ENCODE data around the gene RELA.
A peak's percentile ranks its signal among the peaks of the same experiment; 100 is the strongest.

Gene RELA

GRCh38 chr11:65637794-65638419 lies 24.8 kb downstream of the RELA start, which contains the start of gene SIPA1:
SIPA1 (plus strand) TSS chr11:65638101; CDS start chr11:65640922, 2,821 bp downstream.
- CTCF ChIA-PET: interaction anchor here (1.0 to 5.7 kb wide), 15 partner anchors 9 to 222 kb away, joined by 3 to 54 read pairs (median 6); partner anchors contain the start of genes MUS81, RELA and ZNRD2
- peak; percentile 26 for TF ChIP-seq CTCF (IDR thresholded peaks at IDR 0.05; ENCODE audit: control extremely low read depth, extremely low read depth, low read depth, missing control alignments)
- POLR2A ChIA-PET: interaction anchor here (1.0 to 5.2 kb wide), 3 partner anchors 14 to 50 kb away, joined by 3 to 31 read pairs (median 3); no protein-coding TSS in a partner anchor
- DNase-seq (ENCODE audit: extremely low spot score): peak; percentile 90

DNA sequence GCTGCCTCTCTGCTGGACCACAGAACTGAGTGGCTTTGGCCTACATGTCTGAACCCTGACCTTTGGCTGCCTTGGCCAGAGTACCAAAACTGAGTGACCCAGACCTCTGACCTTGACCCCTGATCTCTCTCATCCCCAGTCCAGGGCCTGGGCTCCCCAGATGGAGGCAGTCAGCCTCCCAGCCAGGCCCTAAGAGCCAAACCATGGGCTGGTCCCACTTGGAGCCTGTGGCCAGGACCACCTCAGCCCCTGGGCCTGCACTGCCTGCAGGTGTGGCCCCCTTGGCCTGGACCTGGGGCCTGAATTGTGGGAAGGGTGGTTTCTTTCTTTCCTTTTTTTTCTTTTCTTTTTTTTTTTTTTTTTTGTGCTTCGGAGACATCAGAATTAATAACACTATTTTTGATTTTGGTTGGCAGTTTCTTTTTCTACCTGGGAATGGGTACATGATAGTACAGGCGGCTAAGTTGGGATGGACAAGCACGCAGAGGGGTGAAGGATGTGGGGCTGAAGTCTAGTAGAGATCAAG lies 25.6 kb downstream of the RELA start:
- ChIA-PET CTCF (interaction anchor here (1.2 to 5.7 kb wide), 5 partner anchors 8 to 221 kb away, joined by 3 to 54 read pairs (median 6); no protein-coding TSS in a partner anchor), POLR2A (interaction anchor here (0.7 to 5.2 kb wide), 3 partner anchors 12 to 49 kb away, joined by 3 to 31 read pairs (median 3); no protein-coding TSS in a partner anchor)
- no peak for DNase-seq (ENCODE audit: extremely low spot score)
- TF ChIP-seq CTCF (IDR thresholded peaks at IDR 0.05; ENCODE audit: control extremely low read depth, extremely low read depth, low read depth, missing control alignments): no peak

DNA sequence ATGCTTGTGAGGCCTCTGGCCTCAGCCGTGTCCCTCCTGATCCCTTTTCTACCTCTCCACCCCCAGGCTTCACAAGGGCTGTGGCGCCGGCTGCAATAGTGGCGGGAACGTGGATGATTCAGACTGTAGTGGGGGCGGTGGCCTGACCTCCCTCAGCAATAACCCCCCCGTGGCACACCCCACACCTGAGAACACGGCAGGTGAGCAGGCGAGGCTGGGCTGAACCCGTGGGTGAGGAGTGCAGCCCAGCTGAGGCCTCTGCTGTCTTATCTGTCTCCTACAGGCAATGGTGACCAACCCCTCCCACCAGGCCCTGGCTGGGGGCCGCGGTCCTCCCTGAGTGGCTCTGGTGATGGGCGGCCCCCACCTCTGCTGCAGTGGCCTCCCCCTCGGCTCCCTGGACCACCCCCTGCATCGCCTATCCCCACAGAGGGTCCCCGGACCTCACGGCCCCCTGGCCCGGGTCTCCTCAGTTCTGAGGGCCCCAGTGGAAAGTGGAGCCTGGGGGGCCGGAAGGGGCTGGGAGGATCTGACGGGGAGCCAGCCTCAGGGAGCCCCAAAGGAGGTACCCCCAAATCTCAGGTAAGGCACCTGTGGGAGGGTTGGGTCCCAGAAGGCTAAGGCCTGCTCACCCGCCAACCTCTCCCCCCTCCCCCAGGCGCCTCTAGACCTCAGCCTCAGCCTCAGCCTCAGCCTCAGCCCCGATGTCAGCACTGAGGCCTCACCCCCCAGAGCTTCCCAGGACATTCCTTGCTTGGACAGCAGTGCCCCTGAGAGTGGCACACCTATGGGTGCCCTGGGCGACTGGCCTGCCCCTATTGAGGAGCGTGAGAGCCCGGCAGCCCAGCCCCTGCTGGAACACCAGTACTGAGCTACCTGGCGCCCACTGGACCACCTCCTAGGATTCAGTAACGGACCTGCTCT lies 26.3 kb downstream of the RELA start:
- no peak for TF ChIP-seq CTCF (IDR thresholded peaks at IDR 0.05; ENCODE audit: control extremely low read depth, extremely low read depth, low read depth, missing control alignments)
- POLR2A ChIA-PET: interaction anchor here (0.7 kb wide), 1 partner anchor 11 kb away, joined by 3 read pairs; no protein-coding TSS in a partner anchor
- no peak for DNase-seq (ENCODE audit: extremely low spot score)
- CTCF ChIA-PET: interaction anchor here (1.0 kb wide), 1 partner anchor 10 kb away, joined by 3 read pairs; no protein-coding TSS in a partner anchor

DNA sequence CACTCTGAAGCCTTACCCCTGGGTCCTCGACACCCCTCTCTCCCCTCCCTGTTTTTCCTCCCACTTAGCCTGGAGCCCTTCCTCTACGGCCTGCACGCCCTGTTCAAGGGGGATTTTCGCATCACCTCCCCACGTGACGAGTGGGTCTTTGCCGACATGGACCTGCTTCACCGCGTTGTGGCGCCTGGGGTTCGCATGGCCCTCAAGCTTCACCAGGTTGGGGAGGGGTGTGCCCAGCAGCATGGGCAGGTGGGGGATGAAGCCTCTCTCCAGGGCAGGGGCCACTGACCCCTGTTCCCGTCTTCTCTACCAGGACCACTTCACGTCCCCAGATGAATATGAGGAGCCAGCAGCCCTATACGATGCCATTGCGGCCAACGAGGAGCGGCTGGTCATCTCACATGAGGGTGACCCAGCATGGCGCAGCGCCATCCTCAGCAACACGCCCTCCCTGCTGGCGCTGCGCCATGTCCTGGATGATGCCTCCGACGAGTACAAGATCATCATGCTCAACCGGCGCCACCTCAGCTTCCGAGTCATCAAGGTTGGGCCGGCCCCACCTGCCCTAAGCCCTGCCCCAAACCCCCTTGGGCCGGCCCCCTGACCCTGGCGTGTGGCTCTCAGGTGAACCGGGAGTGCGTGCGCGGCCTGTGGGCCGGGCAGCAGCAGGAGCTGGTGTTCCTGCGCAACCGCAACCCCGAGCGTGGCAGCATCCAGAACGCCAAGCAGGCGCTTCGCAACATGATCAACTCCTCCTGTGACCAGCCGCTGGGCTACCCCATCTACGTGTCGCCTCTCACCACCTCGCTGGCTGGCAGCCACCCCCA lies 27.6 kb downstream of the RELA start:
- DNase-seq (ENCODE audit: extremely low spot score): no peak
- POLR2A ChIA-PET: no interaction called here
- CTCF ChIA-PET: interaction anchor here (1.0 kb wide), 1 partner anchor 8 kb away, joined by 3 read pairs; no protein-coding TSS in a partner anchor
- no peak for TF ChIP-seq CTCF (IDR thresholded peaks at IDR 0.05; ENCODE audit: control extremely low read depth, extremely low read depth, low read depth, missing control alignments)

GRCh38 chr11:65634440-65634839 lies 28.3 kb downstream of the RELA start:
- CTCF ChIA-PET: no interaction called here
- POLR2A ChIA-PET: no interaction called here
- DNase-seq (ENCODE audit: extremely low spot score): no peak
- no peak for TF ChIP-seq CTCF (IDR thresholded peaks at IDR 0.05; ENCODE audit: control extremely low read depth, extremely low read depth, low read depth, missing control alignments)
